UCSD-AML1 (cell line): Measurements from ENCODE around the gene CRIM1.
A peak's percentile ranks its signal among the peaks of the same experiment; 100 is the strongest.

ENCODE experiments used
- DNase-seq: peaks from one replicate; lab custom pipeline; 2025; ENCODE audit not compliant: unreplicated experiment; lab: John Stamatoyannopoulos, UW

The CRIM1 gene

GRCh38 chr2:36420569-36421181, 65.1 kb downstream of the CRIM1 start:
- no peak for DNase-seq

GRCh38 chr2:36421379-36421778, 65.8 kb downstream of the CRIM1 start:
- DNase-seq: no peak

- no peak for DNase-seq
Observed at GRCh38 chr2:36423172-36423571, 67.6 kb downstream of the CRIM1 start.

- DNase-seq: no peak
Observed at GRCh38 chr2:36423619-36424120, 68.1 kb downstream of the CRIM1 start.

- DNase-seq: no peak
Observed at GRCh38 chr2:36425608-36426355, 70.2 kb downstream of the CRIM1 start.

- no peak for DNase-seq
Observed at GRCh38 chr2:36427790-36428243, 72.2 kb downstream of the CRIM1 start.

- no peak for DNase-seq
Observed at GRCh38 chr2:36430549-36430948, 75.0 kb downstream of the CRIM1 start.

GRCh38 chr2:36432479-36432878, 76.9 kb downstream of the CRIM1 start:
- no peak for DNase-seq

- DNase-seq: no peak
Observed at GRCh38 chr2:36433311-36434217, 78.0 kb downstream of the CRIM1 start.

GRCh38 chr2:36438449-36438977, 82.9 kb downstream of the CRIM1 start:
- no peak for DNase-seq

- no peak for DNase-seq
Observed at GRCh38 chr2:36439084-36439483, 83.5 kb downstream of the CRIM1 start.

GRCh38 chr2:36441065-36441625, 85.6 kb downstream of the CRIM1 start:
- no peak for DNase-seq

GRCh38 chr2:36441816-36442215, 86.2 kb downstream of the CRIM1 start:
- no peak for DNase-seq

- DNase-seq: no peak
Observed at GRCh38 chr2:36444216-36444936, 88.8 kb downstream of the CRIM1 start.

- no peak for DNase-seq
Observed at GRCh38 chr2:36445185-36445866, 89.7 kb downstream of the CRIM1 start.

GRCh38 chr2:36446294-36446693, 90.7 kb downstream of the CRIM1 start:
- DNase-seq: no peak

- no peak for DNase-seq
Observed at GRCh38 chr2:36449213-36449612, 93.6 kb downstream of the CRIM1 start.

GRCh38 chr2:36449943-36450392, 94.4 kb downstream of the CRIM1 start:
- peak; percentile 18 for DNase-seq

- DNase-seq: no peak
Observed at GRCh38 chr2:36450466-36451196, 95.1 kb downstream of the CRIM1 start.
